Stimulated activated CD4-positive, alpha-beta T cell treated with anti-CD3 and anti-CD28 coated beads, TNF-alpha, amount 100 ng/mL, for 4 hours (primary cell): ENCODE measurements around the gene FAM204A.

Experiments
- DNase-seq, 3 experiments: peaks; one replicate each; pipeline ENCODE4 v3.0.0-alpha.2; 2020; ENCODE audit warnings: low read depth in 3 of 3

The FAM204A gene

GRCh38 chr10:118278649-118279048, 63.5 kb downstream of the FAM204A start:
- no peak for DNase-seq

DNA sequence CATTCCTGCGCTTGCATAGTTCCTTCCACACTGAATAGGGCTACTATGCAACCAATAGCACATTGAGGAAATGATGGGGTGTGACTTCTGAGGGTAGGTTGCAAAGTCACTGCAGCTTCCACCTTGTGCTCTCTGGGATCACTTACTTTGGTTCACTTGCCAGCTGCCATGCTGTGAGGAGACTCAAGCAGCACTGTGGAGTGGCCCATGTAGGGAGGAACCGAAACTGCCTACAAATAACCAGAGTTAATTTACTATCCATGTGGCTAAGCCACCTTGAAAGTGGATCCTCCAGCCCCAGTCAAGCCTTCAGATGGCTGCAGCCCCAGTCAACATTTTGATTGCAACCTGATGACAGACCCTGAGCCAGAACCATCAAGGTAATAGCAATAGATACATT, 64.3 kb downstream of the FAM204A start:
- no peak for DNase-seq

GRCh38 chr10:118276727-118277126, 65.4 kb downstream of the FAM204A start:
- DNase-seq: no peak

- no peak for DNase-seq
These were observed 65.9 kb downstream of the FAM204A start for GRCh38 chr10:118276204-118276603.

DNA sequence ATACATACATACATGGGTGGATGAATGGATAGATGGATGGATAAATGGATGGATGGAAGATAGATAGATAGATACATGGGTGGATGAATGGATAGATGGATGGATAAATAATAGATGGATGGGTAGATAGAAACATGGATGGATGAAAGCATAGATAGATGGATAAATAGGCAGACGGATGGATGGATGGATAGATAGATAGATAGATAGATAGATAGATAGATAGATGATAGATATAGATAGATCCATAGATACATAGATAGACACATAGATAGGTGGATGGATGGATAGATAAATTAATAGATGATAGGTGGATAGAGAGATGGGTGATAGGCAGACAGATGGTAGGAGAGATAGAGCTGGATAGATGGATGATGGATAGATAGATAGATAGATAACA, 68.5 kb downstream of the FAM204A start:
- DNase-seq: no peak

GRCh38 chr10:118272767-118273166, 69.4 kb downstream of the FAM204A start:
- DNase-seq: no peak

GRCh38 chr10:118272149-118272721, 69.9 kb downstream of the FAM204A start:
- DNase-seq: no peak

DNA sequence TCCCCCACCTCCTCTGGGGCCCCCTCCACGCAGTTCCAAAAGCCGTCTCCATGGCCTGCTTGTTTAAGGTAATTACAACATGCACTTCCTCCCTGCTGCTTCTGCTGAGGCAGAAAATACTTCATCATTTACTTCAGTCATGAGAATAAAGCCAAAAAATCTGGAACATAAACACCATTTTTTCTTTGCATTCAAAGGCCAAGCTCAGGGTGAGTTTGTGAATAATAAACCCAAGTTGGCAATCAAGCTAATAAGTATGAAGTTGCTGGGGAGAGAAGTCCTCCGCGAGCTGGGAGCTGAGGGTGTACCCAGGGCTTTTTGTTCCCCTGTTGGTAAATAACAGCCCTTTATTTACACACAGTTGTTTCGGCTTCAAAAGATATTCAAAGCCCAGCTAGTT, 70.5 kb downstream of the FAM204A start:
- no peak for DNase-seq

DNA sequence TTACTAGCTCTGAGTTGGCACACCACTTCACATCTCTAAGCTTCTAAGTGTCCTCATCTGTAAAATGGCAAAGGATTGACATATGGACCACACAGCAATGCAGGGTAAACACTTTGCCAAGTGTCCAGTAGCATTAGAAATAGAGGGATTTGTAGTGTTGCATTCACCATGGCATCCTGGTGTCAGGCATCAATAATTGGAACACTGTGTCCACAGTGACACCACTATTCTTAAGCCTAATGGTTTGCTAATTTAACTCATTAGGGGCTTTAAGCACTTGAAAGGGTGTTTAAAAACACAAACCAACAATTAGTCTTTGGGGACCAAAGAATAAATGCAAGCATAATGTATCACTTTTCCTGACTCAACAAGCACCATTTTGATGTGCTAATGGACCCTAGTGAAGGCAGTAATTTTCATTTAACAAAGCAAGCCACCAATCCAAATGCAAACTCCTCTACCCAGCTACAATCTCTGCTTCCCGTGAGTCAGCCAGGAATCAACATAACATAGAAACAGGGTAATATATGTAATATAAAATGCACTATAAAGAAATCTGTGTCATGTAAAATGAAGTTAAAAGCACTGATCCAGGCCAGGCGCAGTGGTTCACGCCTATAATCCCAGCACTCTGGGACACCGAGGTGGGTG, 75.9 kb downstream of the FAM204A start:
- no peak for DNase-seq

DNA sequence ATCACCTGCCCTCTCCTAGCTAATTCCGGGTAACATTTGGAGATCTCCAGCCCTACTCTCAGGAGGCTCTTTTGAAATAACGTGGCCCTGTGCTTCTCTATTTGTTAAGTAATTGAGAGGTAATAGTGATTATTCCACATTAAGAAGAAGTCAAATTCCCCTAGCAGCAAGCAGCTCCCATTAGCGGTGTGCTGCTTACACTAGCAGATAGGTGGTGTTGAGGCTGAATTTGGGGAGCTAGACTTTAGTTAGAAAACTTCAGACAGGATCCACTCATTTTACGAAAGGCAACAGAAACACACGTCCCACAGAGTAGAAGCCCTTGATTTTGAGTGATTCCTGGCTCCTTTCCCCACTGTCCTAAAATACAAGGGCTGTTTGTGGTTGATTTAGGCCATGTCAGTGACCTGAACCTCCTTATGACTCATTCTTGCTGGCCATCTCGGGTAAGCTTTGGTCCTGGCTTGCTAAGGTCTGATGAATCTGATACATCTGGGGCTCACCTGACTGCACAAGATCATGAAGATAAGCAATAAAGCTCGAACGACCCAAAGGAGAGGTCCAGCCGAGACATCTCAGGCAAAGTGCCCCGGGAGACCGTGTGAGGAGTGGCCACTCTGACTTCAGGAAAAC, 77.2 kb downstream of the FAM204A start:
- no peak for DNase-seq

- DNase-seq: no peak
These were observed 77.9 kb downstream of the FAM204A start for GRCh38 chr10:118264252-118264651.

DNA sequence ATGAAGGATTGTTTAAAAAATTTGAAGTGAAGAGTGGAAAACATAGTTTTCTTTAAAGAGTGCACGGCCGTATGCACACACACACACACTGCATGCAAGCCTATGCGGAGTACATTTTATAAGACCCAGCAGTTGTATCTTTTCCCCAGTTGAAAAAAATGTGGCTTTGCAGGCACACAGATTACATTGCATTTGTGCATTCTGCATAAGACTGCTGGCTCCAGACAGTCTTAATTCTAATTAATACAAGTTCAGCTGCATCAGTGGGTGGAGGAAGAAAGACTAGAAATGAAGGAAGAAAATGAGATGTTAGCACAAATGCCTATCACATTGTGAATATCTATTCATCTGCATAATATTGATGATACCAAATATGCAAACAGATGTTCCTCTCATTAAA, 79.6 kb downstream of the FAM204A start:
- DNase-seq: no peak

- no peak for DNase-seq
These were observed 82.7 kb downstream of the FAM204A start for GRCh38 chr10:118259288-118259906.

DNA sequence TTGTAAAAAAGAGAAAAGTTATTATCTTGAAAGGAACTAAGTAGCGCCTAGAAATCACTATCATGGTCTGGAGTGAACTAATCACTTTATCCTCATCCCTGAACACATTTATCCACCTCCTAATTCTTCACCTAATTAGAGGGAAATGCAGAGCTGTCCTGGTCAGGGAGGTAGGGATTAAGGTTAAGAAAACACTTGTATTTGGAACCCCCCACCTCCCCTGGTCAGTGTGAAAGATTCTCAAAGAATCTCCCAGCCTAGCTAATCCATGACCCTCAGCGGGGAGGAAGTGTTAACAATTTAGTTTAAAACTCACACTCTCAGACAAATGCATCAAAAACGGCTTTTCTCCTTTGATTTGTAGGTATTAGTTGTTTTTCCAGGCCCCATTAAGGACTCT, 83.8 kb downstream of the FAM204A start:
- no peak for DNase-seq

- DNase-seq: no peak
These were observed 85.1 kb downstream of the FAM204A start for GRCh38 chr10:118256825-118257570.

DNA sequence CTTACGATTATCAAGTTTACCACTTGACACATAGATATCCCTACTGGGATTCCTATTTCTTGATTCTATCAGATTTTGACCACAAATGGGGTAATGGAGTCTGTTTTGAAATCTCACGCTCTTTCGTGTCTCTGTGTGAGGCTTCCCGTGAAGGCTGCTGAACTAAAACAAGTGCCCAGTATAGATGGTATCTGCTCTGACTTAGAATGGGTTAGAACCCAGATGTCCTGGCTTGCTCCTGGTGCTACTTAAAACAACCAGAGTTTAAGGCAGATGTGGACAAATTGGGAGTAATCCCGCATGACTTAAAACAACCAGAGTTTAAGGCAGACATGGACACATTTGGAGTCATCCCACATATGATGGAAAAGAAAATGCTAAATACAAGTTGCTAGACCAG, 85.9 kb downstream of the FAM204A start:
- DNase-seq: no peak

DNA sequence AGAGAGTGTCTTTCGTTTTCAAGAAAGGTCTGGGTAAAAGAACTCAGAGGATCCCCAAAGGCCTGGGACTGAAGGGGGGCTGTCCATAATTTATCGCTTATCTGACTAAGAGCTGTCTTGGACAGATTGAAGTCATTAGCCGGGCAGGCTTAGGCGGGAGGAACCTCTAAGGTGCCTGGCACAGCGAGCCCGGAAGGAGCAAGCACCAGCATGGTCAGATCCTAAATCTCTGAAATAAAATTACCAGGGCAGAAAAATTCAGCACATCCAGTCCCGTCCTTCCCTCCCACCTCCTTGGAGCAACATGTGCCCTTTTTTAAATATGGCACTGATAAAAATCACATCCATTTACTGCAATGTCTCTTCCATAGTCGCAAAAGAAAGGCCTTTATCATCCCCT, 86.8 kb downstream of the FAM204A start:
- no peak for DNase-seq

DNA sequence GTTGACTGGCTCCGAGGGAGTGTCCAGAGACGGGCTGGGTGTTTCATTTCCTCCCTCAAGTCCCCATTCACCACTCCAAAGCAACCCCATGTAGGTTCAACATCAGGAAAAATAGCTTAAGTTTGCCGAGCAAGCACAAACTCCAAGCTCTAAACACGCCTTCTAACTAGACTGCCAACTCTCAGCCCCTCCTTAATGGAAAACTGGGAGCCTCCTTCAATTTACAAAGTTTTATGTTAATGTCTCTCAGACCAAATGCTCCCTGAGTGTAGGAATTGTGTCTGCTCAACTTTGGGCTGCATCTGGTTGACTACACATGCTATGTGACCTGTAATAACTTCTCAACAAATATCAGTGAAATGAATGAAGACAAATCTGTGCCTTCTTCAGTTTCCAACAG, 87.5 kb downstream of the FAM204A start:
- DNase-seq: no peak

GRCh38 chr10:118253397-118253796, 88.7 kb downstream of the FAM204A start:
- no peak for DNase-seq

- DNase-seq: no peak
These were observed 90.3 kb downstream of the FAM204A start for GRCh38 chr10:118251791-118252190.

- no peak for DNase-seq
These were observed 92.4 kb downstream of the FAM204A start for GRCh38 chr10:118249714-118250113.
